NCI-H510A treated with DMSO at 0.1 percent for 48 hours (cell line): Measurements from ENCODE around the gene C1orf87.

Experiments used
- DNase-seq: peaks from one replicate; lab custom pipeline; 2025; lab: John Stamatoyannopoulos, UW

The C1orf87 gene

DNA sequence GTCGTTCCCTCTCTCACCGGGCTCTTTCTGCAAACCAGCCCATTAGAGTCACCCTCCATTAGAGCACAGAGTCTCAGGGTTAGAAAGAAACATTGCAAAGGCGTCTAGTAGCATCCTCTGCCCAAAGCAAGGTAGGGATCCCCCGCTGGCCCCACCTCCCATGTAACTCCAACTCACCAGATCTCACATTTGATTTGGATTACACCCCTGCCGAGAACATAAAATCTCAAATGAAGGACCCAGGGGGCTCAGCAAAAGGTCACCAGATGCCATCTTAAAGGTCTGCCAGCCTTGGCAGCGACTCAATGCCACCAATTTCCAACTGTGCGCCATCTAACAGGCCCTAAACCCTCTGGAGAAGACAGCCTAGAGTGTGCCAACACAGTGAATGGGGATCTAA, 14.1 kb downstream of the C1orf87 start:
- DNase-seq = no peak

DNA sequence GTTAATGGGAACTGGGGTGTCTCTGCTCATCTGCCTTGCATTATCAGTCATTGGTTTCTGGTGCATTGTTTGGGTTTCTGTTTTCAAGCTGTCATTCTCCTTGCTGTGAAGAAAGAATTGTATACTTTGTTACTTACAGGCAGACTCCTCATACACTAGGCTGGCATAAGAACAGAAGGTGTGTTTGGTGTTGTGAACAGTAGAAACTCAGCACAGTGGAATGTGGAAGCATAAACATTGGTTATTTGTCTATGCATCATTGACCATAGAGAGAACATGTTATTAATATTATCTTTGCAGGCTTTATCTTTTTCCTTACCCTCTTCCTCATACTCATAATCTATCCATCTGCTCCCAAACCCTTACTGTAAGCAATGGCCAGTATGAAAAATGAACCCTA, 18.2 kb downstream of the C1orf87 start:
- DNase-seq = no peak

DNA sequence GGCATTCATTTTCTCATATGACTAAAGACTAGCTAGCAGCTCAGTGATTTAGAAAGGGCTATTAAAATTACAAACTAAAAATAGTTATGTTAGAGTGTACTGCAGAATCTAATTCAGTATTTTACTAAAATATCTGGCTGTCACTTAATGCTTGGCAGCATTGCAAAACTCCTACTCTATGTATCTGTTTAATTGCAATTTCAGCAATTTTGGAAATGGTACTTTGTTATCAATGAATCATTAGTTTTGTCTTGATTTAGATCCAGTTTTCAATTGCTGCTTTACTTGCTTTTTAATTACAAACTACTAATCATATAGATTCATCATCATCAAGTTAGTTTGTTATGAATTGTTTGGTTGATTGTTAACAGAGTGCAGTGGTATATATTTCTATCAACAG, 19.2 kb downstream of the C1orf87 start:
- no peak for DNase-seq

DNA sequence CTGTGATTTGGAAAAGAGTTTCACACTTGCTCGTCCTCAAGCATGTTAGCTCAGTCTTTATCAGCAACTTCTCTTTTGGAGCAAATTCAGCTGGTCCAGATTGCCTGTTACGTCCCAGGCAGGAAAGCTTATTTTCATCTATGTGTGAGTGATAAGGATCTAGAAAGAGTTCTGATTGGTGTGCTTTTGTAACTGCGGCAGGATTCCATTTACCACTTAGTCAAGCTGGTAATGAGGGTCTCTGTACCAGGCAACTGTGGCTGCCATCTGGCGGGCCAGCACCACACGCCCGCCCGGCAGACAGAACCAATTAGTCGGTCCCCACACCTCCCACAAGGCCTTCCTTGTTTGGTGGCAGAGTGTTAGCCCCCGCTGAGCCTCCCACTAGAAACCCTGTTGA, 21.0 kb downstream of the C1orf87 start:
- DNase-seq = no peak

DNA sequence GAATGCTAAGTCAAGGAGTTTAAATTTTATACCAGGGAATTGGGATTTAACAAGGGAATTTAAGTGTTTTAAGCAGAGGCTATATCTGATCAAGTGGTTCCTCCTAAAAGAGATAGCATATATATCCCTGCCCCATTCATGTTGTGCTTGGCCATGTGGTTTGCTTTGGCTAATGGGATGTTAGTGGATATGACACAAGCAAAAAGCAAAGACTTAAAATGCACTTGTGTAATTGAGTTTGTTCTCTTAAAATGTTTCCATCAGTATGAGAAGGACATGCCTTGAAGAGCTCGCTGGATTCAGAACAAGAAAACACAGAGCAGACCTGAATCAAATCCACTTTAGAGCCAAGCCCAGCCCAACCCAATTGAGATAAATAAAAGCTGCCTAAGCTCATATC, 22.4 kb downstream of the C1orf87 start:
- DNase-seq = no peak

DNA sequence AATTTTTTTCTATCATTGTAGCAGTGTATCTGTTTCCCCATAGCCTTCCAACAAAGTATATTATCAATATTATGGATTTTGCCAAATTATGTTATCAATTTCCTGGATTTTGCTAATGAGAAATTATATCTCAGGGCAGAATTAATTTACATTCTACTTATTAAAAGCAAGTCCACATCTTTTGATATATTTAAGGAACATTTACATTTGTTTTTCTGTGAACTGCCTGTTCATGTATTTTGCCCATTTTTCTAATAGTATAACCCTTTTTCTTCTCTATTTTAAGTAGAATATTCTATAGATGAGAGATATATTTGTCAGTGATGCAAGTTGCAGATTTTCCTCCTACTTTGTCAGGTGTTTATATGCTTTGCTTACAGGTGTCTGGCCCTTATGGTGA, 24.4 kb downstream of the C1orf87 start:
- DNase-seq = no peak

DNA sequence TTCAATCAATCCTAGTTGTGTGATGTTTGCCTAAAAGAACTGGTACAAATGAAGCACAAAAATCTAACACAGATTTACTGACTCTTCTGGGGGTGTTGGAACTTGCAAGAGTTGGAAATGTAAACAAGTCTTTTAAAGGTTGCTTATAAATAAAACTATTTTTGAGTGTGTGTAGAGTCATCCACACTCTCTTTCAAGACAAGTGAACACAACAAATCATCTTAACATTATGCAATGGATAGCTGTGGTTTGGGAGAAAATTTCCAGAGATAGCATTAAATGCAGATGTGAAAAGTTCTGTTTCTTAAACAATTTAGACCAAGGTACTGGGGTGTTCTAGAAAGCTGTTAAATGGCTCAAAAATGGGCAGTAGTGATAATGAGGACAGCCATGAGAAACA, 28.7 kb downstream of the C1orf87 start:
- no peak for DNase-seq

DNA sequence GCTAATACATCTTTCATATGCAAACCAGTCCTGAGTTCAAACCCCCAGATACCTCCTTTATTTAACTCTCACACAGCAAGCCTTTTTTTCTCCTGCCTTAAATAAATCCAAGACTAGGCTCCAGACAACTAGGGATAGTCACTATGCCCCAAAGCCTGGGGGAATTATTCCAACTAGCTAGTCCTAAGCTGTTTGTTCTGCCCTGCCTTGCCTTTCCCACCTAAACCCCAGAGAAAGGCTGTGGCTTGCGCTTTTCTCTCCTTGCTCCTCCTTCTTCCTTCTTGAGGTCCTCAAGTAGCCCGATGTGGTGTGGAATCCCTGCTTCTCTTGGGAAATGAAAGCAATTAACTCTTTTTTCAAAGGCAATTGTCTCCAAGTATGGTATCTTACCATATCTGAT, 31.8 kb downstream of the C1orf87 start:
- DNase-seq = no peak

DNA sequence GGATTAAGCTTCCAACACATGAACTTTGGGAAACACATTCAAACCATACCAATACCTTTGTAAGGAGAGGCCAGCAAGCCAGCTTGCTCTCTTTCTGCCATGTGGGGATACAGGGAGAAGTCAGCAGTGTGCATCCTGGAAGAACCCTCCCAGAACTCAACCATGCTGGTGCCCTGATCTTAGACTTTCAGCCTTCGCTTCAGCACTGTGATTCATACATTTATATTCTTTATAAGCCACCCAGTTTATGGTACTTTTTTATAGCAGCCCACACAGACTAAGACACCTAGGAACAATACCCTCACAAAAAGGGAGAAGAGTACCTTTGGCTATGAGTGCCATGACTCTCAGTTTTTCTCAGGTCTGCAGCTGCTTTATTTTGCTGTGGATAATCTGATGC, 35.9 kb downstream of the C1orf87 start:
- no peak for DNase-seq

DNA sequence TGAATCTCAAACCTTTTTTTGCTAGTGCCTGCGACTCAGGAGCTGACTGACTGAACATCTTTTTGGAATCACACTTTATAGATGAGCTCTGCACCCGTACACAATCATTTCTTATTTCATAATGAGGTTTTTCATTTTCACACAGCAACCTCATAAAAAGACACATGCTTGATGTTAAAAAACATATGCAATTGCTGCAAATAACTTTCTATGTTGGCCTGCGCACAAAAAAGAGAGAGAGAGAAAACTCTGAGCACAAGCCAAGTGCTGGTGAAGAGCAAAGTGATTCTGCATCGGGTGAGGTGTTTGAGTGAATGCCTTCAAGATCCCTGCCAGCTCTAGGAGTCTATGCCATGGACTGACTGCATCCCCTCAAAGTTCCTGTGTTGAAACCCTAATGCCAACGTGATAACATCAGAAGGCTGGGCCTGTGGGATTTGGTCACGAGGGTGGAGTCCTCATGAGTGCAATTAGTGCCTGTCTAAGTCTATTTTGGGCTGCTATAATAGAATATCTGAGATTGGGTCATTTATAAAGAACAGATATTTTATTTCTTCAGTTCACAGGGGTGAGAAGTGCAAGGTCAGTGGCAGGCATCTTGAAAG, 36.6 kb downstream of the C1orf87 start:
- DNase-seq = no peak

DNA sequence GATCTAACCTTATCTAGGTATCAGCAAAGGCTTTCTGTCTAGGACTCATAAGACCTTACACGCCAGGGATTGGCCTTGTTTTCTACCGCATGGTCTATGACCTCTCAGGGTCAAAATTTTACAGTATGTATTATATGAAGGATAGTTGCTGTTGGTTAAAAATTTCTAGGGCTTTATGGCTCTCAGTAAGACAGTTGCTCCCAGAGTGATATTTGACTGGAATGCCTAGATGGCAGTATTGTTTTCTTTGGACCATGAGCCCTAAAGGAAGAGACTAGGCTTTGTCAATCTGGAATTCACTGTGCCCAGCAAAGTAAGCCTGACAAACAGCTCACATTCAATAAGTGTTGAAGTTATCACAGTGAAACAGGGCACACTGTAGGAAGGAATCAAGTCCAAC, 37.6 kb downstream of the C1orf87 start:
- no peak for DNase-seq

DNA sequence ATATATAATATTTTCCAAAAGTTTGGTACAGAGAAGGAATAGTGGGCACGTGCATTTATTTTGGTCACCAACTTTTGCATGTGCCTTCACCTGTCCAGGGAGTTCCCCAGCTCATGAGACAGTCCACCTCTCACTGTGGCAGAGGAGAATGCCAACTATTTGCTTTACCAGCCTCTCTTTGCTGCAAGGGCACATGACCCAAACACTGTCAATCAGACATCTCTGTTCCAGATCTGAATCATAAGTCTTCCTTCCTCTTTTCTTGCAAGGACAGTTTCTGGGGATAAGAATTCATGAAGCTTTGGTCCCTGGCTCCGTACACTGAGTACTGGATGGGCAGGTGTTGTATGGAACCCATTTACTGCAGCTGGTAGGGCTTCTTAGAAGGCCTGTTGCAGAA, 38.6 kb downstream of the C1orf87 start:
- no peak for DNase-seq

DNA sequence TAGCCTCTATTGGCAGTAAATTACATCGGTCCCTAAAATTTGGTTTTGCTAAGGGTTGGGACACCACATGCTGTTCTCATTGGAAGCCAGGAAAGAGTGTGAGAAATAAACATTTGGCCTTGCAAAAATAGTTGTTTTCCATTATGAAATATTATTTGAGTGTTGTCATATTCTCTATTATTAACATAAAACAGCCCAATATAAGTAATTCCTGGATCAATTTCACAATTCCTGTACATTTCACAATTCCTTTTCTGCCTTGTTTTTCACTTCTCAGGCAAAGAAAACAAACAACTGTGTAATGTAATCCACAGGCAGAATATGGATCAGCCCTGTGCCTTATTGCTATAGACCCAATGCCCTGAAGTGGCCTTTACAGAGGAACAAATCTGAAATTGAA, 40.5 kb downstream of the C1orf87 start:
- no peak for DNase-seq

DNA sequence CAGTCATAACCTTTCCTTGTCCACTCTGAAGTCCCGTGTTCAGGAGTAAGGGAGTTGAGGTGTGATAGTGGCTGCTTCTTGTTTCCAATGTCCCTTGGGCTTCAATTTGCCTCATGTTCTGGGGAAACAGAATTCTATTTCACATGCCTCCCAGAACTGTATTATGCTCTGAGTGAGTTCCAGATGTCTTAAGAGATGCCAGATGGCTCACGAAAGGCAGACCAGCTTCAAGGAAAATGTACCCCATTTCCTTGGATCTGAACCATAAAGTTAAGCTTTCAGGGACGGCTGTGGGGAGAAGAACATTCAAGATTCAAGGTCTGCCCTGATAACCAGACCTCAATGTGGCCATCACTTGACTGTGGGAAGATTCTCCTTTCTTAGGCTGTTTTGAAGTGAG, 42.4 kb downstream of the C1orf87 start:
- DNase-seq = no peak

DNA sequence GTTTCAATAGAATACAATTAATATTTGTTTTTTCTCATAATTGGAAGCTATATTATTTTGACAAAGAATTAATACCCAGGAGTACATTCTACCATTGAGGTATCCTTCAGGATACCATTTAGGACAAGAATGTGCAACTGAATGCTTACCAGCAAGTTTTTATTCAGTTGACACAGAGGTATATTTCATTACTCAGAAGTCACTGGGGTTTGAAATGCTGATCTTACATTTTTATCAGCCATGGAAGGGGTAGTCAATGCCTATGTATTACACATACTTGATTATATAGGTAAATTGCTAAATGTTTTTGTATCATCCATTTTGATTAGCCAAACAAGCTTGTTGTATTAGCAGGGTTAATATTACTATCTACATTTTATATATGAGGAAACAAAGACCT, 48.0 kb downstream of the C1orf87 start:
- no peak for DNase-seq

DNA sequence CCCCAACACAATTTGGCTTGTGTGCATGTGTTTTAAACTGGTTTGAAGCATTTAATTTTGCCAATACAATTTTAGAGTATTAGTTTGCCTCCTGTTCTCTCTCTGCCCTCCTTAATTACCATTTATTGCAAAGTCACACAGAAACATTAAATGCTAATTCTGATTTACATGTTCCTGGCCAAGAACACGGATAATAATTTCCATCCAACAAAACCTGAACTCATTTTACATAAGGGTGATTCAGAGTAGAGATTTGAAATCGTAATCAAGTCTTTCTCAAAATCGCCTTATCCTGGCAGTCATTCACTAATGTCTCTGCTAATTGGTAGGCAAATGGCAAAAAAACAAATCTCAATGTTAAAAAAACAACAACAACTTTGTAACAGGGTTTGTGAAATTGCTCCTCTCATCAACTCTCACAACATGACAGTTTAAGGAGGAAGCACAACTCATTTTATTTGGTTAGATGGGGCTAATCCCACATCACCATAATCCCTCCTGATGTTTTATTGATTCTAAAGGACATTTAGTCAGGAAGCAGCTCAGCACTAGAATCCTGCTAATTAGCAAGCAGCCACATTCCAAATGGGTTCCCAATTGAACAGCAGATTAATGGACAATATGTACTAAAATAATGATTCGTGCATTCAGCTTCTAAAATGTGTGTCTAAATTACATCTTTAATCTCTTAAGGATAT, 55.9 kb downstream of the C1orf87 start:
- DNase-seq = no peak

DNA sequence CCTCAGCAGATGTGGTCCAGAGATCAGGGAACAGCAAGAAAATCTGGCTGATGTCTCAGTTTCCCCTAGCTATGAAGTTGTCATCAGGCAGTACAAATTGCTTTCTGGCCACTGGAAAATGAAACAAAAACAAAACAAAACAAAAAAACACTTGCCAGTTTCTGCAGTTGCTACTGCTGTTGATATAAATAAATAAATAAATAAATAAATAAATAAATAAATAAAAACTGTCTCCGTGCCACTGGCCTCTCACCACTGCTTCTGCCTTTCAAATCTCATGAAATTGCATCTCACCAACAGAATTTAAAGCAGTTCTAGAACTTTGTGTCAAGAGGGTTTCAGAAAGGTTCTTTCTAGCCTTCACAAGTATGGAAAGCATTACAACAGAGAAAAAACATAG, 62.9 kb downstream of the C1orf87 start:
- DNase-seq = no peak

DNA sequence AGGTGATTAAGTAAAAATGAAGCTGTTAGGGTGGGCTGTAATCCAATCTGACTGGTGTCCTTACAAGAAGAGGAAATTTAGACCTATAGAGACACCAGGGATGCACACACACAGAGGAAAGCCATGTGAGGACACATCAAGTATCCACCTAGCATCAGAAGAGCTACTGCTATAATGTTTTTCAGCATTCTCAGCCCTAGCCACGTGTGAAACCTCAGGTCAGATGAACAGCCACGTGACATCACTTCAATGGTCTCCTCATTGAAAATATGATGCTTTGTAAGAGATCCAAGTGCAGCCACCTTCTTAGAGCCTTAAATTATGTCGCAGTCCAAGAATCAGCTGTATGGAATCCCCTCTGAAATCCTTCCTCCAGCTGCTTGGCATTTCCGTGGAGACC, 65.1 kb downstream of the C1orf87 start:
- no peak for DNase-seq

DNA sequence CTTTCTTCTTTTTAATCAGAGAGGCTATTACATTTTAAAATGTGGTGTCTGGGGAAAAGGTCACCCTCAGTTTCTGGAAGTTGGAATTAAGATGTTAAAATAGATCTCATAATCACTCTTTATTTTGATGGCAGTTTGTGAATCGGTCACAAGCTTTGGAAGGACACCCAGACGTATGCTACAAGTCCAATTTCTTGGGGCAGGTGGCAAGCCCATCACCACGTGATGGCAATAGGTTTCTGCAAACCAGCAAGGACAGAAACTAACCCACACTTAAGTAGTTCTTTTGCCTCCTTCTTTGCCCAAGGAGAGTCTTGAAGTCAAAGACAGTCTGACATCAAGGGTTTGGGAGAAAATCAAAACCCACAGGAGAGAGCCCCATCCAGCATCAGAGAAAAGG, 72.9 kb downstream of the C1orf87 start:
- DNase-seq = no peak

DNA sequence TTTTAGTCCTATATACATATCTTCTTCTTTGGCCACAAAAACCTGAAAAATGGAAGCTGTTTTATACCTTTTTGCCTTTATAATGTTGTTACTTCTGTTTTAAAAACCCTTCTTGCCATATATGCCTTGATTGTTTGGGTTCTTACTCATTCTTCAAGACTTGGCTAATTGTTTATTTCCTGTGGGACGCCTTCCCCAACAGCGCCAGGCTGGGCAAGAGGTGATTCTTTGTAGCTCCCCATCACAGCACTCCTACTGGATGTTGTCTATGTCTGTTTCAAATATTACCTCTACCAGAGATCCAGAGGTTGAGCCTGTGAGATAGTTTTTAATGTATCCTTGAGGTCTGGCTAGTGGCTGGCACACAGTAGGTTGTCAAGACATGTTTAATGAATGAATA, 73.8 kb downstream of the C1orf87 start:
- DNase-seq = no peak

DNA sequence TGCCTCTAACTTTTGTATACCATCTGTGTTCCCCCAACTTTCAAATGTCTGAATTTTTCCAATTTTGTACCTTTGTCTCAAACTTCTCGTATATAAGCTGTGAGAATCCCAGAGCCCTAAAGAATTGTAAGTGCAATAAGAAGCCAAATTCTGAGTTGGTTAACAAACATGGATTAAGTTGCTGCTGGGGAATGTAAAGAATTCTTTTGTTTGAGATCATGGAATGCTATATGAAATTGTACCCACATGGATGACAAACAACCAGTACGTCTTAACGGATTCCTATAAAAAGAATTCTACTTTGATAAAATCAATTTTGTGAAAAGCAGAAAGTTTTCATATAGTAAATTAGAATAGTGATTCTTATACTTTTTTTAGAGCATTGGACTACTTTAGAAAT, 74.6 kb downstream of the C1orf87 start:
- no peak for DNase-seq

DNA sequence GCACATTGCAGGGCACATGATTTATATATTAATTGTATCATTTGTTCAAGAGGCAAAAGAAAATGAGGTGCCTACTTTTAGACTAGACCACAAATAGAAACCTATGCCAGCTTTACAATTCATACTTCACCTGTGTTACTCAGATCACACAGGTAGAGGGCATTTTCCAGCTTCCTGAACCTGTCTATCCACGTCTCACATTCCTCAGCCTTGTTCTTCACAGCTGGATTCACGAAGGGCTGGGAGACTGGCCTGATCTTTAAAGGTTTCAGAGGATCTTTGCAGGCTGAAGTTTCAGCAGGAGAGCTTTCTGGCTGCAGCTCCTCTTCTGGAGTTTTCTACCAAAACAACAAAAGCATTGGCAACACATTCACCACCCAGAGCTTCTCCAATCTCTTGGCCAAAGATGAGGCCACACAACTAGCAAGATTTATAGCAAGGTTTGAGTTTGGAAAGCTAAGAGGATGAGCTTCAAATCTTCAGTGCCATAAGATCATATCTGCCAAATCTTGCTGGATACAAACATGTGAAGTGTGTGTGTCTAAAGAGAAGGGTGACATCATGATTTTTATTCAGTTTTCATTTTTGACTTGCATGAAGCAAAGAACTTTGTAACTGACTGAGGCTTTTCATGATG, 76.0 kb downstream of the C1orf87 start:
- no peak for DNase-seq

DNA sequence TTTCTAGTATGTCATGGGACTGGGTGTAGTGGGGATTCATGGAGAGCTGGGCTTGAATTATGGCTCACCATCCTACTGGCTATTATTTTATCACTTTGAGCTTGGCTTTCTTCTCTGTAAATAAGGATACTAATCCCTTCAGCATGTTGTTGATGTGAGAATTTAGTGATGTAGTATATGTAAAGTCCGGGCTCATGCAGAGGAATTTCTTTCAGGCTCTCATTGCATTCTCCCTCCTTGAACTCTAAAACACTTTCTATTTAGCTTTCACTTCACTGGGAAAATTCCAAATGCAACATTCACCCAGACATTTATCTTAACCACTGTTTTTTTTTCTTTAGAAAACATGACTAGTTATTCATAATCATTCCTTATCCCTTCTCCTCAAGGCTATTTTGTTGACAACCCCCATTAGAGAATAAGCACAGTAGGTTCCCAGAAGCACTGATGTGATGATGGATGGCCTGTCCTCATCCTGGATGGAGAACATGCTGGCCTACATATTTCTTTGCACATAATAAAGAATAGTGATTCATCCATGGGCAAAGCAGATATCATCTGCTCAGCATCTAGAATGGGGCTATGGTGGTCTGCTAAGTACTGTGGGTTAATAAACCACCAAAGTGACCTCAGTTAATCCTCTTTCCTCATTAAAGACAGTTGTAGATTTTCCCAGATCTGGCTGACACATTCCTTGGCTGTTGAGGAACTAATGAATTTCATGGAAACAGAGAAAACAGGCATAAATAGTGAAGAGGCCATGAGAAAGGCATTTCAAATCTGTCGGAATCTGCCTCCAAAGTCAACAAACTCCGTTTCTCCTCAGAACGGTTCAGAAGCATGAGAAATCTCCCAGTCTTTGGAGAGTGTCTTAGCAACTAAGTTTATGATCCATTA, 79.0 kb downstream of the C1orf87 start:
- no peak for DNase-seq
